Panc1 (cell line): Measurements from ENCODE around the gene ZNF648. TPM values are rescaled to one million over a fixed set of nuclear protein-coding genes. Genes with fewer than 3 reads are reported as not detected.

Experiments
- ATAC-seq: fragments of 200-7000 bp; cut with Tn5 transposase; 2 replicates; pipeline ENCODE4 v1.9.1; 2020; ENCODE audit warnings: mild to moderate bottlenecking, moderate library complexity
- BruUV-seq: library from RNA; stranded (reverse); fragments of 400-500 nt; replicated peaks from 2 replicates; lab custom pipeline; 2021; lab: Mats Ljungman, UMichigan
- CTCF ChIA-PET: fragments of 300-600 bp; sonication (Branson Sonifier 250); formaldehyde crosslinking; loops from one replicate; lab custom pipeline; 2022; ENCODE audit warnings: antibody characterized with exemption; lab: Charles Lee
- POLR2A ChIA-PET: fragments of 300-600 bp; sonication (Branson Sonifier 250); formaldehyde crosslinking; loops from one replicate; lab custom pipeline; 2022; ENCODE audit warnings: antibody characterized with exemption; lab: Charles Lee
- DNase-seq: peaks from one replicate; pipeline ENCODE4 v3.0.0-alpha.2; 2010; ENCODE audit warnings: low read depth, low spot score
- H3K27ac ChIP-seq: 2 replicates; pipeline ENCODE4 v1.5.1; 2011; ENCODE audit warnings: mild to moderate bottlenecking, low read length, inconsistent platforms
- H3K27me3 ChIP-seq: fragments of 200-500 bp; sonication (Bioruptor generic); 2 replicates; pipeline ENCODE4 v1.6.0; 2014; ENCODE audit warnings: low read length, inconsistent platforms; ENCODE audit not compliant: control insufficient read depth, insufficient read depth
- H3K36me3 ChIP-seq: fragments of 200-500 bp; sonication (Bioruptor generic); 2 replicates; pipeline ENCODE4 v1.5.1; 2014; ENCODE audit warnings: inconsistent platforms, mild to moderate bottlenecking, low read length, moderate library complexity; ENCODE audit not compliant: control insufficient read depth, insufficient read depth
- H3K4me1 ChIP-seq: 2 replicates; pipeline ENCODE4 v1.5.1; 2011; ENCODE audit warnings: inconsistent platforms, mild to moderate bottlenecking, low read length, moderate library complexity; ENCODE audit not compliant: control insufficient read depth, insufficient read depth
- H3K4me3 ChIP-seq, 2 experiments: 2 replicates each; pipeline ENCODE4 v1.5.1; 2011 to 2012; ENCODE audit warnings: low read depth in 2 of 2, low read length in 2 of 2, mild to moderate bottlenecking in 2 of 2, inconsistent platforms in 1 of 2, moderate library complexity in 1 of 2
- H3K9me3 ChIP-seq: fragments of 200-500 bp; sonication (Bioruptor generic); 2 replicates; pipeline ENCODE4 v1.5.1; 2014; ENCODE audit warnings: low read depth, mild to moderate bottlenecking, inconsistent platforms, low read length, moderate library complexity; ENCODE audit not compliant: control insufficient read depth, insufficient read depth
- CTCF ChIP-seq: fragments of 450-650 bp; IDR thresholded peaks from 2 replicates; pipeline ENCODE4 v1.5.1; 2017; ENCODE audit warnings: mild to moderate bottlenecking
- POLR2AphosphoS5 ChIP-seq: IDR thresholded peaks from 2 replicates; pipeline ENCODE4 v1.6.1; 2012; ENCODE audit warnings: mild to moderate bottlenecking, low read depth, low read length, moderate library complexity
- REST ChIP-seq, 2 experiments: IDR thresholded peaks; 2 replicates each; pipeline ENCODE4 v1.6.1; 2011 to 2012; ENCODE audit warnings: low read depth in 2 of 2, control low read depth in 1 of 2, low read length in 1 of 2, mild to moderate bottlenecking in 1 of 2, moderate library complexity in 1 of 2; ENCODE audit not compliant: insufficient read depth in 1 of 2
- SIN3A ChIP-seq: IDR thresholded peaks from 2 replicates; pipeline ENCODE4 v1.6.1; 2012; ENCODE audit warnings: low read depth, mild to moderate bottlenecking, low read length, moderate library complexity, borderline replicate concordance; ENCODE audit not compliant: insufficient read depth
- TCF7L2 ChIP-seq: IDR thresholded peaks from 2 replicates; pipeline ENCODE4 v1.6.1; 2011; ENCODE audit warnings: mild to moderate bottlenecking, low read depth, low read length, inconsistent platforms
- in situ Hi-C: cut with HindIII; loops from 2 replicates; pipeline ENCODE4 v1.10.0; 2016; ENCODE audit warnings: low sequenced_read_pairs, low pct_unique_long_range_greater_than_20kb
- intact Hi-C: fragments of 100-400 bp; cut with micrococcal nuclease; formaldehyde crosslinking; loops from one replicate; pipeline ENCODE4 v1.10.0; 2022; ENCODE audit not compliant: unreplicated experiment
- total RNA-seq: library from RNA; stranded (reverse); gene quantifications from one replicate; pipeline ENCODE4 v1.2.1, GENCODE V29; 2021; ENCODE audit not compliant: unreplicated experiment

The ZNF648 gene
- total RNA-seq, 1 experiment from 2014 or later: not detected

GRCh38 chr1:182102043-182102416, 40.5 kb upstream of the ZNF648 start:
- in situ Hi-C loops: no loop called here
- POLR2A ChIA-PET: no interaction called here
- Histone ChIP-seq H3K27me3 (no peaks in the 10 kb centered on the region), H3K9me3 (no peaks in the 10 kb centered on the region), H3K36me3 (no peaks in the 10 kb centered on the region), H3K4me1 (no peaks in the 10 kb centered on the region), H3K27ac (no peak overlapping the region), H3K4me3 (no peak overlapping the region)
- intact Hi-C loops: no loop called here
- DNase-seq (no peak), ATAC-seq (no peak)
- BruUV-seq: no TSS peak
- CTCF ChIA-PET: no interaction called here
- TF ChIP-seq REST (IDR thresholded peaks at IDR 0.05; ENCODE audit: insufficient read depth in 1 of 2, low read depth in 2 of 2, low read length in 1 of 2) (no peak), SIN3A (no peak), POLR2AphosphoS5 (no peak), CTCF (no peak), TCF7L2 (no peak)

DNA sequence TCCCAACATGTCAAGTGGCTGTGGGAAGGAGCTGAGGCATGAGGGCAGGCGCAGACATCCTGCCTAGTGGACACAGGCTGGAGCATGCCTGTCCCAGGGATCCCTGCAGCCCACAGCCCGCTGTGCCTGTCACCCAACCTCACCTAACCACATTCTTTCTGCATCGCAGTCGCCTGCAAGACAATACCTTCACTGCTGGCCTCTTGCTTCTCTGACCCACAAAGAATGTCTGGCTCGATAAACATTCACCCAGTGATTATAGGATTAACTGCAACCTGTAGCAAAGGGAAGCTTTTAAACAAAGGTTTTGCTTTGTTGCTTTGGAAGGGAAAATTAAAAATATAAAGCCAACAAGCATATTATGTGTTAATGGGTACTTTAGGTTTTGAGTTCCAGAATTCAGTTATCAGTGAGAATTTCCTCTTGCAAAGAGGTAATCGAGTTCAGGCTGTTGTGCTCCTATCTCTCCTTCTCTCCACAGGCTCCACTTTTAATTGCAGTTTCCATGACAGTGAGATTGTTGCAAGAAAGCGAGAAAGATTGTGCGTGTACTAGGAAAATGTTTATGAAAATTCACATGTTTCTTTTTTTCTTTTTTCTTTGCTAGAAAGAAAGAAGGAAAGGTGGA, 40.0 kb upstream of the ZNF648 start:
- no peak for ATAC-seq
- Histone ChIP-seq H3K4me1 (no peaks in the 10 kb centered on the region), H3K36me3 (no peaks in the 10 kb centered on the region), H3K4me3 (no peak overlapping the region), H3K9me3 (no peaks in the 10 kb centered on the region), H3K27ac (no peak overlapping the region), H3K27me3 (no peaks in the 10 kb centered on the region)
- POLR2A ChIA-PET: no interaction called here
- TF ChIP-seq POLR2AphosphoS5 (no peak), SIN3A (no peak), TCF7L2 (no peak), REST (IDR thresholded peaks at IDR 0.05; ENCODE audit: insufficient read depth in 1 of 2, low read depth in 2 of 2, low read length in 1 of 2) (no peak), CTCF (no peak)
- DNase-seq: no peak
- intact Hi-C loops: no loop called here
- in situ Hi-C loops: no loop called here
- BruUV-seq: no TSS peak
- CTCF ChIA-PET: no interaction called here
